GM12878 (cell line): ENCODE results near the gene GOPC. TPM values are rescaled to one million over a fixed set of nuclear protein-coding genes. Genes with fewer than 3 reads are reported as not detected.
A peak's percentile ranks its signal among the peaks of the same experiment; 100 is the strongest.

Source experiments
- ATAC-seq: fragments of 200-7000 bp; cut with Tn5 transposase; 3 replicates; pipeline ENCODE4 v1.9.1; 2020; ENCODE audit warnings: mild to moderate bottlenecking, moderate library complexity
- BruUV-seq: library from RNA; stranded (reverse); fragments of 400-500 nt; replicated peaks from 2 replicates; lab custom pipeline; 2021; lab: Mats Ljungman, UMichigan
- CTCF ChIA-PET: fragments of 300-600 bp; sonication (Branson Sonifier 250); formaldehyde crosslinking; extraction: SDS; loops from one replicate; lab custom pipeline; 2021; ENCODE audit warnings: inconsistent platforms; lab: Yijun Ruan, JAX
- POLR2A ChIA-PET: fragments of 350-600 bp; formaldehyde crosslinking; extraction: SDS; loops from one replicate; lab custom pipeline; 2021; ENCODE audit warnings: inconsistent platforms; lab: Charles Lee
- RAD21 ChIA-PET: fragments of 300-600 bp; sonication (Branson Sonifier 250); formaldehyde crosslinking; loops from one replicate; lab custom pipeline; 2023; ENCODE audit warnings: antibody characterized with exemption; ENCODE audit not compliant: unreplicated experiment; lab: Charles Lee
- SMC1A ChIA-PET: fragments of 300-600 bp; sonication (Branson Sonifier 250); formaldehyde crosslinking; loops from one replicate; lab custom pipeline; 2023; ENCODE audit not compliant: unreplicated experiment, uncharacterized antibody; lab: Charles Lee
- DNase-seq: peaks from one replicate; pipeline ENCODE4 v3.0.0-alpha.2; 2011; ENCODE audit warnings: low read depth, low spot score
- FAIRE-seq: peaks from 3 replicates; lab custom pipeline; 2011; peaks lifted over from hg19 to GRCh38; lab: Jason Lieb, UNC
- H2AFZ ChIP-seq: 2 replicates; pipeline ENCODE4 v1.6.0; 2011; ENCODE audit warnings: low read depth, low read length, control low read depth; ENCODE audit not compliant: control insufficient read depth
- H3K27ac ChIP-seq: 2 replicates; pipeline ENCODE4 v1.5.1; 2011; ENCODE audit warnings: control low read depth; ENCODE audit not compliant: control insufficient read depth, insufficient read depth
- H3K27me3 ChIP-seq, 2 experiments: replicated peaks in 1 of 2; 2 replicates each; pipeline versions ENCODE4 v1.6.0 to v1.6.1; 2011; ENCODE audit warnings: low read length in 1 of 2; ENCODE audit not compliant: control insufficient read depth in 2 of 2, insufficient read depth in 2 of 2
- H3K36me3 ChIP-seq, 2 experiments: 2 replicates each; pipeline ENCODE4 v1.5.1; 2011; ENCODE audit warnings: low read length in 1 of 2; ENCODE audit not compliant: control insufficient read depth in 2 of 2, insufficient read depth in 2 of 2
- H3K4me1 ChIP-seq: 2 replicates; pipeline ENCODE4 v1.6.1; 2011; ENCODE audit warnings: mild to moderate bottlenecking, low read length, moderate library complexity, mixed read lengths; ENCODE audit not compliant: control insufficient read depth, insufficient read depth
- H3K4me2 ChIP-seq: 2 replicates; pipeline ENCODE4 v1.6.0; 2011; ENCODE audit warnings: control low read depth; ENCODE audit not compliant: control insufficient read depth, insufficient read depth
- H3K4me3 ChIP-seq: fragments of 200-600 bp; sonication (generic); 2 replicates; pipeline ENCODE4 v1.5.1; 2016
- H3K79me2 ChIP-seq: 2 replicates; pipeline ENCODE4 v1.6.0; 2011; ENCODE audit warnings: low read length; ENCODE audit not compliant: control insufficient read depth, insufficient read depth
- H3K9ac ChIP-seq: 2 replicates; pipeline ENCODE4 v1.8.0; 2011; ENCODE audit warnings: low read length, control low read depth, mixed read lengths; ENCODE audit not compliant: control insufficient read depth, insufficient read depth
- H3K9me3 ChIP-seq: replicated peaks from 3 replicates; pipeline ENCODE4 v1.5.1; 2011; ENCODE audit warnings: mild to moderate bottlenecking, low read length; ENCODE audit not compliant: control insufficient read depth, insufficient read depth
- H4K20me1 ChIP-seq: 2 replicates; pipeline ENCODE4 v1.6.0; 2011; ENCODE audit not compliant: control insufficient read depth, insufficient read depth
- ATF2 ChIP-seq: IDR thresholded peaks from 2 replicates; pipeline ENCODE4 v1.6.1; 2012; ENCODE audit warnings: low read length, inconsistent platforms
- CBX3 ChIP-seq: fragments of 200-600 bp; sonication (generic); IDR thresholded peaks from 2 replicates; pipeline ENCODE4 v1.6.1; 2016; ENCODE audit warnings: low read depth, borderline replicate concordance
- E4F1 ChIP-seq: fragments of 450-650 bp; IDR thresholded peaks from 2 replicates; pipeline ENCODE4 v1.6.1; 2018; ENCODE audit warnings: borderline replicate concordance, mild to moderate bottlenecking; ENCODE audit not compliant: partially characterized antibody
- FOXM1 ChIP-seq: IDR thresholded peaks from 2 replicates; pipeline ENCODE4 v1.6.1; 2012; ENCODE audit warnings: low read depth, mild to moderate bottlenecking, inconsistent platforms, low read length, moderate library complexity
- MEF2B ChIP-seq: fragments of 450-650 bp; IDR thresholded peaks from 2 replicates; pipeline ENCODE4 v1.6.1; 2018; ENCODE audit warnings: mild to moderate bottlenecking, moderate library complexity; ENCODE audit not compliant: partially characterized antibody, poor library complexity, severe bottlenecking
- MXI1 ChIP-seq: fragments of 150-350 bp; IDR thresholded peaks from 2 replicates; pipeline ENCODE4 v1.6.1; 2011; ENCODE audit warnings: low read depth, mild to moderate bottlenecking, inconsistent platforms, low read length, improper control_type of control experiment
- NFIC ChIP-seq: IDR thresholded peaks from 2 replicates; pipeline ENCODE4 v1.6.1; 2012; ENCODE audit warnings: low read depth, mild to moderate bottlenecking, inconsistent platforms, low read length, moderate library complexity
- POLR2AphosphoS5 ChIP-seq: IDR thresholded peaks from 2 replicates; pipeline ENCODE4 v1.6.1; 2011; ENCODE audit warnings: mild to moderate bottlenecking, low read length, inconsistent platforms
- RCOR1 ChIP-seq: conservative IDR thresholded peaks from 2 replicates; pipeline ENCODE4 v1.6.1; 2012; ENCODE audit warnings: low read depth, low read length, improper control_type of control experiment
- RELA ChIP-seq: fragments of 450-650 bp; IDR thresholded peaks from 2 replicates; pipeline ENCODE4 v1.8.0; 2014; ENCODE audit warnings: borderline replicate concordance; ENCODE audit not compliant: partially characterized antibody
- RELB ChIP-seq: fragments of 450-650 bp; IDR thresholded peaks from 2 replicates; pipeline ENCODE4 v1.6.1; 2017; ENCODE audit warnings: low read depth, mild to moderate bottlenecking, moderate library complexity
- REST ChIP-seq: IDR thresholded peaks from 2 replicates; pipeline ENCODE4 v1.6.1; 2012; ENCODE audit warnings: mild to moderate bottlenecking, low read depth, low read length
- TCF12 ChIP-seq: IDR thresholded peaks from 2 replicates; pipeline ENCODE4 v1.6.1; 2011; ENCODE audit warnings: low read depth, mild to moderate bottlenecking, low read length
- WGBS: methylation state at CpG from one replicate; pipeline ENCODE4 v1.1.6; 2016; ENCODE audit warnings: low lambda C conversion rate; ENCODE audit not compliant: insufficient replicate concordance, insufficient coverage; ENCODE audit errors: missing lambda C conversion rate; 5-methylcytosine and 5-hydroxymethylcytosine counted together
- in situ Hi-C: fragments of 300-500 bp; cut with MboI; formaldehyde crosslinking; loops from 9 replicates; pipeline ENCODE4 v1.14.3; 2018; ENCODE audit warnings: mixed read lengths
- intact Hi-C: fragments of 100-400 bp; cut with micrococcal nuclease; formaldehyde crosslinking; loops from one replicate; pipeline ENCODE4 v1.14.2; 2022; ENCODE audit not compliant: unreplicated experiment
- polyA plus RNA-seq, 11 experiments: library from polyadenylated mRNA; depleted of rRNA in 4 of 11; unstranded in 6 of 11; stranded (reverse) in 5 of 11; fragments of >200 nt; fragmentation: Nextera tagmentation in 4 of 11; fragmentation: Illumina TruSeq in 1 of 11; extraction: Ambion mirVana in 4 of 11; extraction: Trizol in 1 of 11; gene quantifications; 1 replicate in 1 of 11; 2 replicates in 10 of 11; pipeline versions ENCODE4 v1.2.1 to v1.2.3, GENCODE V29; 2011 to 2016; ENCODE audit warnings: inconsistent platforms in 2 of 11, missing spikeins in 2 of 11, low read depth in 1 of 11
- total RNA-seq, 4 experiments: library from RNA; depleted of rRNA in 3 of 4; stranded (reverse); fragments of >200 nt in 3 of 4; fragmentation: Illumina TruSeq in 1 of 4; extraction: Trizol in 1 of 4; gene quantifications; 2 replicates each; pipeline versions ENCODE4 v1.2.1 to v1.2.3, GENCODE V29; 2013 to 2021

Gene GOPC
- total and polyA plus RNA-seq, 10 of the 15 experiments (the other 5 are each of a cell fraction or from before 2014, with no cell fraction given), result 5.8 to 28.5 (median 18.0) TPM

GRCh38 chr6:117616391-117617209 lies 14.3 kb upstream of the GOPC start:
- intact Hi-C loops, result loop anchor here (1.0 kb wide), 1 partner anchor 59 kb away; the partner anchor contains the start of gene NUS1
- FAIRE-seq, result no peak
- 13% methylated on average over 4 of the region's 8 CpGs for WGBS
- Histone ChIP-seq H3K4me2 (no peak overlapping the region), H2AFZ (no peak overlapping the region), H4K20me1 (no peaks in the 10 kb centered on the region), H3K36me3 (no peaks in the 10 kb centered on the region), H3K4me3 (no peak overlapping the region), H3K27ac (peak overlapping the region; percentile 66), H3K9me3 (peaks cover 7% of the 10 kb centered on the region; the same call in 2 of the 3 replicates), H3K79me2 (no peaks in the 10 kb centered on the region), H3K27me3 (no peaks in the 10 kb centered on the region), H3K4me1 (0 out of 2 replicates have a peak, but pooled peaks cover 3% of the 10 kb centered on the region), H3K9ac (no peak overlapping the region)
- in situ Hi-C loops, result no loop called here
- CTCF ChIA-PET, result no interaction called here
- peak; percentile 34 for ATAC-seq
- BruUV-seq, result no TSS peak
- SMC1A ChIA-PET, result interaction anchor here (0.6 kb wide), 1 partner anchor 135 kb away, joined by 3 read pairs; no protein-coding TSS in a partner anchor
- POLR2A ChIA-PET, result no interaction called here
- no peak for DNase-seq
- RAD21 ChIA-PET, result interaction anchor here (0.6 kb wide), 1 partner anchor 210 kb away, joined by 4 read pairs; no protein-coding TSS in a partner anchor
- TF ChIP-seq E4F1 (no peak), ATF2 (peak; percentile 54; the same call in 1 of the 2 replicates), FOXM1 (peak; percentile 57; the same call in 1 of the 2 replicates), RELA (peak; percentile 79), MEF2B (peak; percentile 92), CBX3 (no peak), MXI1 (no peak), REST (no peak), NFIC (peak; percentile 52; the same call in 1 of the 2 replicates), TCF12 (no peak), RELB (peak; percentile 77), RCOR1 (no peak), POLR2AphosphoS5 (no peak)
